LoVo (cell line): ENCODE results near the gene ACTR5.
"Not testable (repeated sequence)": the region's sequence is repeated elsewhere in the genome, so short reads cannot be mapped to it uniquely, and the experiment has no call there.

Experiments used
- DNase-seq: peaks from one replicate; pipeline ENCODE4 v3.0.0-alpha.2; 2016; ENCODE audit warnings: low spot score

Gene ACTR5

DNA sequence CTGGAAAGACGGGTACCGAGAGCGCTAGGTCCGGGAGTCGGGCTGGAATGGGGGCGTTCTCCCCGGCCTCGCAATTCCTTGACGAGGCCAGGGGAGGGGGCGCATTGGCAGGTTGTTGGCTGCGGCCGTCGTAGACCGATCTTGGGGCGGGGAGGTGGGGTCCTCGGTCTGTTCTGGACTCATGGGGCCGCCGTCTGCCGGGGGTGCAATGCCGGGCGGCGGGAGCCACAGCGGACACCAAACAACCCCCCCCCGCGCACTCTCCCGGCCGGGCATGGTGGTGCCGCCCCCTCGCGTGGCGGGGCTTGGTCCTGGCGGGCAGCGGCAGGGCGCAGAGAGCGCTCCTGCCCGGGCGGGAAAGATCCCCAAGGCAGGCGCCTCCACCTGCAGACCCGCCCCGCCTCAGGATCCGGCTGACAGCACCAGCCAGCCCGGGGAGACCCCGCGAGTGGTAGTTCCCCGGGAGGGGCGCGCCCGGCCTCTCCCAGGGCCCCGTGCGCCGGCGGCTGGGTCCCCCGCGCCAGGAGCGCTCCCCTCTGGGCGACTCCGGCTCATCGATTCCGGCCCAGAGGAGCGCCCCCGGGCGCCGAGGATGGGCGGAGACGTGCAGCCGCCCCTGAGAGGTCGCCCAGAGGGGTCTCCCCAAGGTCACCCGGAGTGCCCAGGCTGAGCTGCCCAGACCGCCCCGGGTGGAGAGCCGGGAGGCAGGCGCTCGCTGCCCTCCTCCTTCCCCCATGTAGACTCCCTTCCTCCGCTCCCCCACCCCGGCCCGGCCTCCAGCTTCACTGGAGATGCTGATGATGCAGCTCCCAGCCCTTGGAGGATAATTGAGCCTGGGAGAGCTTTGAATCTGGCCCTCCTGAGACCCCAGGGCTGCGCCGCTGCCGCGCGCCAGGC, 57.9 kb downstream of the ACTR5 start:
- DNase-seq: no peak

GRCh38 chr20:38806855-38807655, 58.8 kb downstream of the ACTR5 start:
- DNase-seq: no peak

DNA sequence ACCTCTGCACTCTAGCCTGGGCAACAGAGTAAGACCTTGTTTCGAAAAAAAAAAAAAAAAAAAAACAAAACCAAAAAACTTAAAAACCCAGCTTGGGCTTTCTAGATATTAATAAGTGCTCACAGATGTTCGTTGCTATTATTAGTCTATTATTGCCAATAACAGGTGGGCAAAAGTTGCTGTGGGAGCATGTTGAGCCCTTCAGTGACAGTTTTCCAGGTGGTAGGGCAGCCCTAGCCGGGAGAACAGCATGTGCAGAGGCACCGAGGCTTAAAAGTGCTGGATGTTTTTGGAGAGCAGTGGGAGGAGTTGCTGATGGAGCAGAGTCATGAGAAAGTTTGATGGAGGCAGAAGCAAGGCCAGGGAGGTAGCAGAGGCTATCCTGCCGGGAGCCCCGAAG, 61.7 kb downstream of the ACTR5 start:
- no peak for DNase-seq

DNA sequence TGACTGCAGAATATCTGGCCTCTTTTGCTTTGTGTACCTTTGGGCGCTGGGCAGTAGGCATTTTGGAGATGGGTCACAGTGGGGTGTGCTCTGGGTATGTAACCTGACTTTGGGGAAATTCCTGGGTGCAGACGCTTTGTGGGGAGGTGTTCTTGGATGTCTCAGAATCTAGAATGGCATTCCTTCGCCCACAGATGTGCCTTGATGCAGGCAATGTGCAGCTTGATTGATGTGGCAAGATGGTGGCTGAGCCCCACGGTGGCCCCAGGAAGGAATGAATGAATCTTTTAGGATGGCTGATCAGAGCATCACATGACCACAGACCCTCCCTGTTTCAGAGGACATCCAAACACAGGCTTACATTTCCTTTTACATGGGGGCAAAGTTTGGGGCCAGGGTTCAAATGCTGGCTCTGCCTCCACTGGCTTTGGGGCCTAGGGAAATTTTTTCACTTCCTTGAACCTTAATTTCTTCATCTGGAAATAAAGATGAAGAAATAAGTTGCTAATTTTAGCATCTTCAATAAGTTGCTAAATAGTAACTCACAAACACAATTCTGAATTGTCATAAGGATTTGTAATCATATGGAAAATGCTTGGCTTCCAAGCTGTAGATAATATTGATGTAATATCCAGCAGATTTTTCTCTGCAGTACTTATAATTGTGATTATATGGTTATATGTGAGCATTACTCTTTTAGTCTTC, 62.8 kb downstream of the ACTR5 start:
- no peak for DNase-seq

DNA sequence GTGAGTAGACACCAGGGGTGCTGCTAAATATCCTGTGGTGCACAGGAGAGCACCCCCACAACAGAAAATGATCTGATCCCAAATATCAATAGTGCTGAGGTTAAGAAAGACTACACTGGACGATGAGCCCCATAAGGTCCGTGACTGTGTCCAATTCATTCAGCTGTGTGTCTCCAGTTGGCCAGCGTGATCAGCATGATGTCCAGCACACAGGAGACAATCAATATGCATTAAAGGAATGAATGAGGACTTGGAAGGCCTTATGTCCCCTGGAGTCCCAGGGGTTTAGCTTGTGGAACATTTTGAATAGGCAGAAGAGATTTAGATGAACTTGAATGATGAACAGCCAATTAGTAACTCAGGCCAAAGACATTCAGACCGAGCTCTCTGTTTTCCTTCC, 63.5 kb downstream of the ACTR5 start:
- no peak for DNase-seq

GRCh38 chr20:38812182-38812581, 63.9 kb downstream of the ACTR5 start:
- no peak for DNase-seq

DNA sequence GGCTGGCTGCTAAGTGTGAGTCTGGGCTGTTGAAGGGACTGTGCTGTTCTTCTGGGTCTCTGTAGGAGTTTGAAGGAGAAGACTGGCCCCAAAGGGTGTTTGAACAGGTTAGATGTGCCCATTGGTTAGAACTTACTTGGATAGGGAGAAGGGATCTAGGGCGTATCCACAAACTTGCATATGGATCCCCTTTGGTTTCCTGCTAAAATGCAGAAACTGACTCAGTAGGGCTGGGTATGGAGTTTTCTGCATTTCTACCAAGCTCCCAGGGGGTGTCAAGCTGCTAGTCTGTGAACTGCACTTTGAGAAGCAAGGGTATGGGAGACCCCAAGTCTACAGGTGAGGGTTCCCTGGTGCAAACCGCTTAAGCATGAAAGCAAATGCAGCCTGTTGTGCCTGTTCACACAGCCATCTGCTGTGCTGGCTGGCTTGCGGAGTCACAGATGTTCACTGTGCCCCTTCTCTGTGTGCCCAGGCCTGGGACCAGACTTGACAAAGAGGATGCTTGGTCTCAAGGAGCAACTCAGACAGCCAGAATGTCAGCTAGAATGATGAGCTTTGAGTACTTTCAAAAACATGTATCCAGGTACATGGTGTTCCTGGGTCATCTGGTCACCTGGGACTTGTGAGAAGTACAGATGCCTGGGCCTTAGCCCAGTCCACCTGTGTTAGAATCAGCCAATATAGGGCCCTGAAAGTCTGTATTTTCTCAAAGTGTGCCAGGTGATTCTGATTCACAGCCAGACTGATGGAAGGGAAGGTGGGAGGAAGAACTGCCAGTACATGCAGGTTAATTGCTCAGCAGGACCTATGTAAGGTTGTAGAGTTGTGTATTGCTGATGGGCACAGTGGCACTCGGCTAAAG, 64.7 kb downstream of the ACTR5 start:
- DNase-seq: no peak

DNA sequence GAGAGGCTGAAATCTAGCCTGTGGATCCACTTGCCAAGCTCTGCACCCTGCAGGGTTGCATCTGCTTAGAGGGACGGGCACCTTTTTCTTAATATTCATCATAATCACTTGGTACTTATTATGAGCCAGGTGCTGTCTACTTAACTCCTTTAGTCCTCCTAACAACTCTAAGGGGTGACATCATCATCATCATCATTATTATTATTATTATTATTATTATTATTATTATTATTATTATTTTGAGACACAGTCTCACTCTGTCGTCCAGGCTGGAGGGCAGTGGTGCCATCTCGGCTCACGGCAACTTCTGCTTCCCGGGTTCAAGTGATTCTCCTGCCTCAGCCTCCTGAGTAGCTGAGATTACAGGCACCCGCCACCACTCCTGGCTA, 65.3 kb downstream of the ACTR5 start:
- DNase-seq: not testable (repeated sequence)

DNA sequence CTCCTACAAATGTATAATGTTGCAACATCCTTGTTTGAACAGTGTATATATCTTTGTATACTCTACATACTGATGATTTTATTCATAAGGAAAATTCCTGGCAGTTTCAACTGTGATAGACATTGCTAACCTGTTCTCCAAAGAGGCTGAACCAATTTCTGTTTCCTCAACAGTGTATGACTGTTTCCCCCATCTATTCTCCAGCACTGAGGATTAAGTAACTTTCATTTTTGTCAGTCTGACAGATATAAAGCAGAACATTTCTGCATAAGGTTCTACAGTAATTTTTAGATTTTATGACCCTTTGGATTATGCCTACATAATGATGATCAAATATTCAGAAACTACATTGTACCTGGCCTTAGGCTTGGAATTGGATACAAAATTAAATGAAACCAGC, 67.2 kb downstream of the ACTR5 start:
- DNase-seq: no peak

GRCh38 chr20:38818113-38819065, 70.1 kb downstream of the ACTR5 start:
- DNase-seq: no peak
